HEK293 (cell line): ENCODE measurements around the gene BCAS2.

Source experiments
- CTCF ChIP-seq: fragments of 450-650 bp; formaldehyde crosslinking; IDR thresholded peaks from 2 replicates; pipeline ENCODE4 v1.5.1; 2016; ENCODE audit warnings: missing biosample characterization, missing genetic modification characterization
- REST ChIP-seq: fragments of 450-650 bp; formaldehyde crosslinking; IDR thresholded peaks from 2 replicates; pipeline ENCODE4 v1.5.1; 2016; ENCODE audit warnings: missing biosample characterization, missing genetic modification characterization
- YY1 ChIP-seq: fragments of 450-650 bp; formaldehyde crosslinking; IDR thresholded peaks from 2 replicates; pipeline ENCODE4 v1.5.1; 2018; ENCODE audit warnings: missing biosample characterization, missing genetic modification characterization
- ZBTB10 ChIP-seq: fragments of 450-650 bp; formaldehyde crosslinking; IDR thresholded peaks from 2 replicates; pipeline ENCODE4 v1.5.1; 2016; ENCODE audit warnings: missing biosample characterization, missing genetic modification characterization
- ZNF138 ChIP-seq: fragments of 450-650 bp; formaldehyde crosslinking; IDR thresholded peaks from 2 replicates; pipeline ENCODE4 v1.5.1; 2016; ENCODE audit warnings: missing biosample characterization, missing genetic modification characterization, borderline replicate concordance
- ZNF280D ChIP-seq: fragments of 450-650 bp; formaldehyde crosslinking; IDR thresholded peaks from 2 replicates; pipeline ENCODE4 v1.5.1; 2016; ENCODE audit warnings: missing biosample characterization, missing genetic modification characterization
- ZNF324 ChIP-seq: fragments of 450-650 bp; formaldehyde crosslinking; IDR thresholded peaks from 2 replicates; pipeline ENCODE4 v1.5.1; 2016; ENCODE audit warnings: missing biosample characterization, missing genetic modification characterization
- ZNF510 ChIP-seq: fragments of 450-650 bp; formaldehyde crosslinking; IDR thresholded peaks from 2 replicates; pipeline ENCODE4 v1.5.1; 2018; ENCODE audit warnings: mild to moderate bottlenecking, missing genetic modification characterization, missing biosample characterization; ENCODE audit not compliant: insufficient replicate concordance
- ZNF610 ChIP-seq: fragments of 450-650 bp; formaldehyde crosslinking; IDR thresholded peaks from 2 replicates; pipeline ENCODE4 v1.5.1; 2016; ENCODE audit warnings: missing biosample characterization, missing genetic modification characterization, borderline replicate concordance

- no peak for TF ChIP-seq CTCF (tag by site-specific recombination)
- no peak for TF ChIP-seq ZBTB10
- TF ChIP-seq ZNF138 = no peak
- no peak for TF ChIP-seq YY1
- TF ChIP-seq REST (tag by site-specific recombination) = no peak
- TF ChIP-seq ZNF280D (tag by site-specific recombination) = no peak
- no peak for TF ChIP-seq ZNF510 (tag by site-specific recombination)
- no peak for TF ChIP-seq ZNF610
- TF ChIP-seq ZNF324 (tag by site-specific recombination) = no peak
These were observed 6.8 kb upstream of the BCAS2 start for GRCh38 chr1:114588196-114588689.
